Ovary (tissue), 3 donors: ENCODE measurements around the gene OXCT2.

Experiments used
- CTCF ChIP-seq, 3 donors: fragments of 450-650 bp in 2 of 3; fragments of 200-600 bp in 1 of 3; IDR thresholded peaks; one replicate each; pipeline versions ENCODE4 v1.5.1 to v1.8.0; 2016 to 2022; ENCODE audit warnings: antibody characterized with exemption in 3 of 3, mild to moderate bottlenecking in 1 of 3
- POLR2A ChIP-seq: fragments of 450-650 bp; IDR thresholded peaks from one replicate; pipeline ENCODE4 v1.6.1; 2017; ENCODE audit warnings: antibody characterized with exemption, mild to moderate bottlenecking, moderate library complexity
- donor health status: DM: no; HTN: no; CAD: no.

GRCh38 chr1:39791838-39792237 is 20.7 kb upstream of the OXCT2 start:
- no peak for TF ChIP-seq CTCF (IDR thresholded peaks at IDR 0.05)
- TF ChIP-seq POLR2A, result no peak
